HepG2 (cell line): ENCODE measurements around the gene JDP2. TPM values are rescaled to one million over a fixed set of nuclear protein-coding genes. Genes with fewer than 3 reads are reported as not detected.

Experiments used
- BCLAF1 ChIP-seq: fragments of 450-650 bp; IDR thresholded peaks from 2 replicates; pipeline ENCODE4 v1.6.1; 2017; ENCODE audit warnings: mild to moderate bottlenecking
- HHEX ChIP-seq: IDR thresholded peaks from 2 replicates; pipeline ENCODE4 v1.6.1; 2016; ENCODE audit warnings: control low read depth
- KLF13 ChIP-seq: sonication (generic); formaldehyde crosslinking; IDR thresholded peaks from 2 replicates; pipeline ENCODE4 v1.4.0; 2020; ENCODE audit warnings: mild to moderate bottlenecking, missing genetic modification reagents
- KLF9 ChIP-seq: IDR thresholded peaks from 2 replicates; pipeline ENCODE4 v1.6.1; 2016; ENCODE audit warnings: low read depth
- MAZ ChIP-seq, 2 experiments: sonication (generic) in 1 of 2; formaldehyde crosslinking in 1 of 2; IDR thresholded peaks; 2 replicates each; pipeline versions ENCODE4 v1.5.0 to v1.6.1; 2012 to 2020; ENCODE audit warnings: low read depth in 2 of 2, mild to moderate bottlenecking in 2 of 2, borderline replicate concordance in 1 of 2, improper control_type of control experiment in 1 of 2, low read length in 1 of 2, missing genetic modification reagents in 1 of 2, moderate library complexity in 1 of 2
- POLR2AphosphoS5 ChIP-seq: IDR thresholded peaks from 2 replicates; pipeline ENCODE4 v1.6.1; 2012; ENCODE audit warnings: low read depth, low read length
- SRSF1 ChIP-seq: fragments of 200-400 bp; formaldehyde crosslinking; optimal IDR thresholded peaks from 2 replicates; pipeline ENCODE3; 2017; ENCODE audit warnings: mild to moderate bottlenecking, low read depth, low read length, moderate library complexity
- ZFAT ChIP-seq: sonication (generic); formaldehyde crosslinking; conservative IDR thresholded peaks from 2 replicates; pipeline ENCODE4 v1.8.1; 2023; ENCODE audit warnings: missing genetic modification reagents, inconsistent platforms
- ZNF232 ChIP-seq: sonication (generic); formaldehyde crosslinking; IDR thresholded peaks from 2 replicates; pipeline ENCODE4 v1.4.0; 2020; ENCODE audit warnings: missing genetic modification reagents, borderline replicate concordance
- ZNF747 ChIP-seq: sonication (generic); formaldehyde crosslinking; IDR thresholded peaks from 2 replicates; pipeline ENCODE4 v1.8.1; 2023; ENCODE audit warnings: missing genetic modification reagents, mild to moderate bottlenecking, borderline replicate concordance
- ZNF75D ChIP-seq: sonication (generic); formaldehyde crosslinking; IDR thresholded peaks from 2 replicates; pipeline ENCODE4 v1.8.1; 2023; ENCODE audit warnings: missing genetic modification reagents, mild to moderate bottlenecking, borderline replicate concordance
- polyA plus RNA-seq, 8 experiments: library from polyadenylated mRNA; depleted of rRNA in 3 of 8; stranded (reverse) in 7 of 8; unstranded in 1 of 8; fragments of >200 nt; fragmentation: Illumina TruSeq in 4 of 8; extraction: Trizol in 4 of 8; gene quantifications; 2 replicates each; pipeline versions ENCODE4 v1.2.1 to v1.2.3, GENCODE V29; 2011 to 2016; ENCODE audit warnings: low read depth in 4 of 8, missing spikeins in 1 of 8, mixed read lengths in 1 of 8; ENCODE audit not compliant: insufficient read depth in 1 of 8
- total RNA-seq, 5 experiments: library from RNA; depleted of rRNA; stranded (reverse); fragments of >200 nt; fragmentation: Illumina TruSeq; extraction: Trizol; gene quantifications; 2 replicates each; pipeline ENCODE4 v1.2.3, GENCODE V29; 2016; ENCODE audit warnings: low read depth in 1 of 5
- TF ChIP-seq, protein P1 (sequence below): sonication (generic); formaldehyde crosslinking; IDR thresholded peaks from 2 replicates; pipeline ENCODE4 v1.5.0; 2020; ENCODE audit warnings: mild to moderate bottlenecking, missing genetic modification reagents, borderline replicate concordance
- TF ChIP-seq, protein P2 (sequence below): sonication (generic); formaldehyde crosslinking; IDR thresholded peaks from 2 replicates; pipeline ENCODE4 v1.4.0; 2020; ENCODE audit warnings: low read depth, mild to moderate bottlenecking, missing genetic modification reagents
- TF ChIP-seq, protein P3 (sequence below): sonication (generic); formaldehyde crosslinking; IDR thresholded peaks from 2 replicates; pipeline ENCODE4 v1.8.1; 2023; ENCODE audit warnings: missing genetic modification reagents, inconsistent platforms, borderline replicate concordance
- TF ChIP-seq, protein P4 (sequence below), 2 experiments: fragments of 450-650 bp in 1 of 2; sonication (generic) in 1 of 2; formaldehyde crosslinking; IDR thresholded peaks; 2 replicates each; pipeline versions ENCODE4 v1.5.0 to v1.8.0; 2020 to 2022; ENCODE audit warnings: mild to moderate bottlenecking in 1 of 2, missing genetic modification reagents in 1 of 2
- TF ChIP-seq, protein P5 (sequence below): sonication (generic); formaldehyde crosslinking; IDR thresholded peaks from 2 replicates; pipeline ENCODE4 v1.5.0; 2020; ENCODE audit warnings: missing genetic modification reagents, mild to moderate bottlenecking, borderline replicate concordance

Gene JDP2
- total and polyA plus RNA-seq, 2 of the 13 experiments (the other 11 are each of a cell fraction or from before 2014, with no cell fraction given) = 8.0 to 8.9 TPM

DNA sequence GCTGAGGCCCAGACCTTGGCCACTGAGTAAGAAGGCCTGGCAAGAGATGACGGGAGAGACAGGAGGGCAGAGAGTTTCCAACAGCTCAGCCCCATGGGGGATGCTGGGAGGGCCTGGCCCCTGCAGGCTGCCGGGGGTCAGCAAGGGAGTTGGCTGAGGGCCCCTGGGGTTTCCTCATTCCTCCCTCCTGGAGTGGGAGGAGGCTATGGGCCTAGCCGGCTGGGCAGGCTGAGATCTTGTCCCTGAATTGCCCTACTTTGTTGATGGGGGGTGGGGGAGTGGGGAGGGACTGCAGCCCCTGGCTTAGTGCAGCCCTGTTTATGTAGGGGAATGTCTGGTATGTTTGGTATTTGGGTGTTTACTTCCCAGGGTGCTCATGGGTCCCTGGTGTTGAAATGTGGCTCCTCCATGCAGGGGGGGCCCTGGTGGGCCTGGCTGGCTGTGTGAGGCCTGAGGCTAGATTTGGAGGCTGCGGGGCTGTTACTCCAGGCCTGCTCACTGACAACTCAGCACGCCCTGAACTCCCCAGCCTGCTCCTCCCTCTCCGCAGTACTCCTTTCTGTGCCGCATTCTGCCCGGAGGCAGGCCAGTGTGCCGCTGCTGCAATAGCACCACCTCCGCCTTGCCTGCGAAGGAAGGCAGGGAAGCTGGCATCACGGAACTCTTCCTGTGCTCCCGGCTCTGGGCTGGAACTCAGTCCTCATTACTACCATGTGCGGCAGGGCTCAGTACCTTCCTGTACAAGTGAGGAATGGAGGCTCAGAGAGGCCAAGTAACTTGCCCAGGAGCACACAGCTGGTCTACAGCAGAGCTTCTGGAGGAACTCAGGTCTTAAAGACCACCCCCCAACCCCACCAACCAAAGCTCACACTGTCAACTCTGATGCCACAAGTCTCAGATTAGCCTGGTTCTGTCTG lies 25.3 kb downstream of the JDP2 start (continued):
- TF ChIP-seq ZFAT (CRISPR knock-in tag) (no peak), ZNF75D (no peak), HHEX (CRISPR knock-in tag) (no peak), ZNF232 (CRISPR knock-in tag) (no peak), MAZ (IDR thresholded peaks at IDR 0.05; ENCODE audit: borderline replicate concordance, low read depth, low read length) (no peak), MAZ (CRISPR knock-in tag; IDR thresholded peaks at IDR 0.05; ENCODE audit: low read depth) (peak; percentile 51; the same call in 1 of the 2 replicates), KLF9 (CRISPR knock-in tag) (no peak), KLF13 (no peak), SRSF1 (no peak), POLR2AphosphoS5 (no peak), ZNF747 (peak; percentile 30; the same call in 1 of the 2 replicates), BCLAF1 (no peak)
- TF ChIP-seq, protein P1, sequence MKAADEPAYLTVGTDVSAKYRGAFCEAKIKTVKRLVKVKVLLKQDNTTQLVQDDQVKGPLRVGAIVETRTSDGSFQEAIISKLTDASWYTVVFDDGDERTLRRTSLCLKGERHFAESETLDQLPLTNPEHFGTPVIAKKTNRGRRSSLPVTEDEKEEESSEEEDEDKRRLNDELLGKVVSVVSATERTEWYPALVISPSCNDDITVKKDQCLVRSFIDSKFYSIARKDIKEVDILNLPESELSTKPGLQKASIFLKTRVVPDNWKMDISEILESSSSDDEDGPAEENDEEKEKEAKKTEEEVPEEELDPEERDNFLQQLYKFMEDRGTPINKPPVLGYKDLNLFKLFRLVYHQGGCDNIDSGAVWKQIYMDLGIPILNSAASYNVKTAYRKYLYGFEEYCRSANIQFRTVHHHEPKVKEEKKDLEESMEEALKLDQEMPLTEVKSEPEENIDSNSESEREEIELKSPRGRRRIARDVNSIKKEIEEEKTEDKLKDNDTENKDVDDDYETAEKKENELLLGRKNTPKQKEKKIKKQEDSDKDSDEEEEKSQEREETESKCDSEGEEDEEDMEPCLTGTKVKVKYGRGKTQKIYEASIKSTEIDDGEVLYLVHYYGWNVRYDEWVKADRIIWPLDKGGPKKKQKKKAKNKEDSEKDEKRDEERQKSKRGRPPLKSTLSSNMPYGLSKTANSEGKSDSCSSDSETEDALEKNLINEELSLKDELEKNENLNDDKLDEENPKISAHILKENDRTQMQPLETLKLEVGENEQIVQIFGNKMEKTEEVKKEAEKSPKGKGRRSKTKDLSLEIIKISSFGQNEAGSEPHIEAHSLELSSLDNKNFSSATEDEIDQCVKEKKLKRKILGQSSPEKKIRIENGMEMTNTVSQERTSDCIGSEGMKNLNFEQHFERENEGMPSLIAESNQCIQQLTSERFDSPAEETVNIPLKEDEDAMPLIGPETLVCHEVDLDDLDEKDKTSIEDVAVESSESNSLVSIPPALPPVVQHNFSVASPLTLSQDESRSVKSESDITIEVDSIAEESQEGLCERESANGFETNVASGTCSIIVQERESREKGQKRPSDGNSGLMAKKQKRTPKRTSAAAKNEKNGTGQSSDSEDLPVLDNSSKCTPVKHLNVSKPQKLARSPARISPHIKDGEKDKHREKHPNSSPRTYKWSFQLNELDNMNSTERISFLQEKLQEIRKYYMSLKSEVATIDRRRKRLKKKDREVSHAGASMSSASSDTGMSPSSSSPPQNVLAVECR (CRISPR knock-in tag) = peak; percentile 60
- TF ChIP-seq, protein P2, sequence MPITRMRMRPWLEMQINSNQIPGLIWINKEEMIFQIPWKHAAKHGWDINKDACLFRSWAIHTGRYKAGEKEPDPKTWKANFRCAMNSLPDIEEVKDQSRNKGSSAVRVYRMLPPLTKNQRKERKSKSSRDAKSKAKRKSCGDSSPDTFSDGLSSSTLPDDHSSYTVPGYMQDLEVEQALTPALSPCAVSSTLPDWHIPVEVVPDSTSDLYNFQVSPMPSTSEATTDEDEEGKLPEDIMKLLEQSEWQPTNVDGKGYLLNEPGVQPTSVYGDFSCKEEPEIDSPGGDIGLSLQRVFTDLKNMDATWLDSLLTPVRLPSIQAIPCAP (CRISPR knock-in tag) = no peak
- TF ChIP-seq, protein P3, sequence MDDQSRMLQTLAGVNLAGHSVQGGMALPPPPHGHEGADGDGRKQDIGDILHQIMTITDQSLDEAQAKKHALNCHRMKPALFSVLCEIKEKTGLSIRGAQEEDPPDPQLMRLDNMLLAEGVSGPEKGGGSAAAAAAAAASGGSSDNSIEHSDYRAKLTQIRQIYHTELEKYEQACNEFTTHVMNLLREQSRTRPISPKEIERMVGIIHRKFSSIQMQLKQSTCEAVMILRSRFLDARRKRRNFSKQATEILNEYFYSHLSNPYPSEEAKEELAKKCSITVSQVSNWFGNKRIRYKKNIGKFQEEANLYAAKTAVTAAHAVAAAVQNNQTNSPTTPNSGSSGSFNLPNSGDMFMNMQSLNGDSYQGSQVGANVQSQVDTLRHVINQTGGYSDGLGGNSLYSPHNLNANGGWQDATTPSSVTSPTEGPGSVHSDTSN (CRISPR knock-in tag) = no peak
- TF ChIP-seq, protein P4, sequence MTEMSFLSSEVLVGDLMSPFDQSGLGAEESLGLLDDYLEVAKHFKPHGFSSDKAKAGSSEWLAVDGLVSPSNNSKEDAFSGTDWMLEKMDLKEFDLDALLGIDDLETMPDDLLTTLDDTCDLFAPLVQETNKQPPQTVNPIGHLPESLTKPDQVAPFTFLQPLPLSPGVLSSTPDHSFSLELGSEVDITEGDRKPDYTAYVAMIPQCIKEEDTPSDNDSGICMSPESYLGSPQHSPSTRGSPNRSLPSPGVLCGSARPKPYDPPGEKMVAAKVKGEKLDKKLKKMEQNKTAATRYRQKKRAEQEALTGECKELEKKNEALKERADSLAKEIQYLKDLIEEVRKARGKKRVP (CRISPR knock-in tag; IDR thresholded peaks at IDR 0.05) = no peak
- TF ChIP-seq, protein P5, sequence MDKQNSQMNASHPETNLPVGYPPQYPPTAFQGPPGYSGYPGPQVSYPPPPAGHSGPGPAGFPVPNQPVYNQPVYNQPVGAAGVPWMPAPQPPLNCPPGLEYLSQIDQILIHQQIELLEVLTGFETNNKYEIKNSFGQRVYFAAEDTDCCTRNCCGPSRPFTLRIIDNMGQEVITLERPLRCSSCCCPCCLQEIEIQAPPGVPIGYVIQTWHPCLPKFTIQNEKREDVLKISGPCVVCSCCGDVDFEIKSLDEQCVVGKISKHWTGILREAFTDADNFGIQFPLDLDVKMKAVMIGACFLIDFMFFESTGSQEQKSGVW (CRISPR knock-in tag) = no peak
